K562 (cell line): ENCODE measurements around the gene FBXO48. TPM values are rescaled to one million over a fixed set of nuclear protein-coding genes. Genes with fewer than 3 reads are reported as not detected.

Source experiments
- FOS ChIP-seq: IDR thresholded peaks from 3 replicates; pipeline ENCODE4 v1.6.1; 2011; ENCODE audit not compliant: insufficient read length; ENCODE audit errors: extremely low read depth
- MEIS2 ChIP-seq: fragments of 450-650 bp; IDR thresholded peaks from 2 replicates; pipeline ENCODE4 v1.6.1; 2014; ENCODE audit warnings: mild to moderate bottlenecking; ENCODE audit not compliant: partially characterized antibody
- SNIP1 ChIP-seq: fragments of 450-650 bp; IDR thresholded peaks from 2 replicates; pipeline ENCODE4 v1.7.1; 2017; ENCODE audit warnings: low read depth, mild to moderate bottlenecking
- polyA plus RNA-seq, 8 experiments: library from polyadenylated mRNA; depleted of rRNA in 4 of 8; stranded (reverse) in 5 of 8; unstranded in 3 of 8; fragments of >200 nt; fragmentation: Nextera tagmentation in 2 of 8; fragmentation: Illumina TruSeq in 1 of 8; extraction: Ambion mirVana in 2 of 8; extraction: Trizol in 1 of 8; gene quantifications; 2 replicates each; pipeline versions ENCODE4 v1.2.1 to v1.2.3, GENCODE V29; 2011 to 2014; ENCODE audit warnings: inconsistent platforms in 1 of 8, missing spikeins in 1 of 8
- total RNA-seq, 7 experiments: library from RNA; depleted of rRNA in 6 of 7; stranded (reverse); fragments of >200 nt in 6 of 7; fragmentation: Illumina TruSeq in 2 of 7; extraction: Trizol in 2 of 7; gene quantifications; 2 replicates each; pipeline versions ENCODE4 v1.2.1 to v1.2.3, GENCODE V29; 2011 to 2021; ENCODE audit warnings: low replicate concordance in 1 of 7
- TF ChIP-seq, protein P1 (sequence below): fragments of 450-650 bp; IDR thresholded peaks from 2 replicates; pipeline ENCODE4 v1.6.1; 2016
- TF ChIP-seq, protein P2 (sequence below): sonication (generic); formaldehyde crosslinking; IDR thresholded peaks from 2 replicates; pipeline ENCODE4 v1.8.1; 2023; ENCODE audit warnings: mild to moderate bottlenecking, missing genetic modification reagents
- TF ChIP-seq, protein P3 (sequence below), 2 experiments: fragments of 450-650 bp in 1 of 2; IDR thresholded peaks; 2 replicates each; pipeline ENCODE4 v1.6.1; 2011 to 2017; ENCODE audit warnings: low read depth in 2 of 2, antibody characterized with exemption in 1 of 2, borderline replicate concordance in 1 of 2, low read length in 1 of 2, mild to moderate bottlenecking in 1 of 2, mixed read lengths in 1 of 2; ENCODE audit not compliant: control insufficient read depth in 1 of 2

FBXO48 gene
- total and polyA plus RNA-seq, 9 of the 15 experiments (the other 6 are each of a cell fraction or from before 2014, with no cell fraction given) = 0.36 to 1.8 (median 0.73) TPM

DNA sequence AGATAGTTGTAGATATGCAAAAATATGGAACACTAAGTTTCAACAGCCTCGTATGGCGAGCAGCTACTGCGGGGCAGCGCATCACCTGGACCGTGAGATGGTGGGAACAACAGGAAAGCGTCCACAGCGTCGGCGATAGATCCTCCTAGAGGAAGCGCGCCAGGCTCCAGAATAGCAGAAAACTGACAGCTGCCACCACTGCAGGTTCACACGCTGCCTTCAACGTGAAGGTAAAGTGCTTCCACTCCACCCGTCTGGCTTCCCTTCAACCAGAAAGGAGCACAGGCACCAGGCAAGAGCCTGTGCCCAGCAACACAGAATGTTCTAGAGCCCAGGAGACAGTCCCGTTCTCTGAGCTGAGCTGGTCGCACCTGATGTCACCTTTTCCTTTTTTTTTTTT lies 20.0 kb downstream of the FBXO48 start (continued):
- TF ChIP-seq, protein P1, sequence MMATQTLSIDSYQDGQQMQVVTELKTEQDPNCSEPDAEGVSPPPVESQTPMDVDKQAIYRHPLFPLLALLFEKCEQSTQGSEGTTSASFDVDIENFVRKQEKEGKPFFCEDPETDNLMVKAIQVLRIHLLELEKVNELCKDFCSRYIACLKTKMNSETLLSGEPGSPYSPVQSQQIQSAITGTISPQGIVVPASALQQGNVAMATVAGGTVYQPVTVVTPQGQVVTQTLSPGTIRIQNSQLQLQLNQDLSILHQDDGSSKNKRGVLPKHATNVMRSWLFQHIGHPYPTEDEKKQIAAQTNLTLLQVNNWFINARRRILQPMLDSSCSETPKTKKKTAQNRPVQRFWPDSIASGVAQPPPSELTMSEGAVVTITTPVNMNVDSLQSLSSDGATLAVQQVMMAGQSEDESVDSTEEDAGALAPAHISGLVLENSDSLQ = no peak
- TF ChIP-seq SNIP1 (no peak), FOS (no peak), MEIS2 (no peak)
- TF ChIP-seq, protein P2, sequence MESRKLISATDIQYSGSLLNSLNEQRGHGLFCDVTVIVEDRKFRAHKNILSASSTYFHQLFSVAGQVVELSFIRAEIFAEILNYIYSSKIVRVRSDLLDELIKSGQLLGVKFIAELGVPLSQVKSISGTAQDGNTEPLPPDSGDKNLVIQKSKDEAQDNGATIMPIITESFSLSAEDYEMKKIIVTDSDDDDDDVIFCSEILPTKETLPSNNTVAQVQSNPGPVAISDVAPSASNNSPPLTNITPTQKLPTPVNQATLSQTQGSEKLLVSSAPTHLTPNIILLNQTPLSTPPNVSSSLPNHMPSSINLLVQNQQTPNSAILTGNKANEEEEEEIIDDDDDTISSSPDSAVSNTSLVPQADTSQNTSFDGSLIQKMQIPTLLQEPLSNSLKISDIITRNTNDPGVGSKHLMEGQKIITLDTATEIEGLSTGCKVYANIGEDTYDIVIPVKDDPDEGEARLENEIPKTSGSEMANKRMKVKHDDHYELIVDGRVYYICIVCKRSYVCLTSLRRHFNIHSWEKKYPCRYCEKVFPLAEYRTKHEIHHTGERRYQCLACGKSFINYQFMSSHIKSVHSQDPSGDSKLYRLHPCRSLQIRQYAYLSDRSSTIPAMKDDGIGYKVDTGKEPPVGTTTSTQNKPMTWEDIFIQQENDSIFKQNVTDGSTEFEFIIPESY (CRISPR knock-in tag) = no peak
- TF ChIP-seq, protein P3, sequence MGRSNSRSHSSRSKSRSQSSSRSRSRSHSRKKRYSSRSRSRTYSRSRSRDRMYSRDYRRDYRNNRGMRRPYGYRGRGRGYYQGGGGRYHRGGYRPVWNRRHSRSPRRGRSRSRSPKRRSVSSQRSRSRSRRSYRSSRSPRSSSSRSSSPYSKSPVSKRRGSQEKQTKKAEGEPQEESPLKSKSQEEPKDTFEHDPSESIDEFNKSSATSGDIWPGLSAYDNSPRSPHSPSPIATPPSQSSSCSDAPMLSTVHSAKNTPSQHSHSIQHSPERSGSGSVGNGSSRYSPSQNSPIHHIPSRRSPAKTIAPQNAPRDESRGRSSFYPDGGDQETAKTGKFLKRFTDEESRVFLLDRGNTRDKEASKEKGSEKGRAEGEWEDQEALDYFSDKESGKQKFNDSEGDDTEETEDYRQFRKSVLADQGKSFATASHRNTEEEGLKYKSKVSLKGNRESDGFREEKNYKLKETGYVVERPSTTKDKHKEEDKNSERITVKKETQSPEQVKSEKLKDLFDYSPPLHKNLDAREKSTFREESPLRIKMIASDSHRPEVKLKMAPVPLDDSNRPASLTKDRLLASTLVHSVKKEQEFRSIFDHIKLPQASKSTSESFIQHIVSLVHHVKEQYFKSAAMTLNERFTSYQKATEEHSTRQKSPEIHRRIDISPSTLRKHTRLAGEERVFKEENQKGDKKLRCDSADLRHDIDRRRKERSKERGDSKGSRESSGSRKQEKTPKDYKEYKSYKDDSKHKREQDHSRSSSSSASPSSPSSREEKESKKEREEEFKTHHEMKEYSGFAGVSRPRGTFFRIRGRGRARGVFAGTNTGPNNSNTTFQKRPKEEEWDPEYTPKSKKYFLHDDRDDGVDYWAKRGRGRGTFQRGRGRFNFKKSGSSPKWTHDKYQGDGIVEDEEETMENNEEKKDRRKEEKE (IDR thresholded peaks at IDR 0.05; ENCODE audit: borderline replicate concordance in 1 of 2, control insufficient read depth in 1 of 2, low read depth in 2 of 2, low read length in 1 of 2) = no peak
